Measurements from ENCODE around the gene ZBTB44. TPM values are rescaled to one million over a fixed set of nuclear protein-coding genes. Genes with fewer than 3 reads are reported as not detected.

The ZBTB44 gene
- total RNA-seq, 1 experiment from 2014 or later = 17.5 TPM

DNA sequence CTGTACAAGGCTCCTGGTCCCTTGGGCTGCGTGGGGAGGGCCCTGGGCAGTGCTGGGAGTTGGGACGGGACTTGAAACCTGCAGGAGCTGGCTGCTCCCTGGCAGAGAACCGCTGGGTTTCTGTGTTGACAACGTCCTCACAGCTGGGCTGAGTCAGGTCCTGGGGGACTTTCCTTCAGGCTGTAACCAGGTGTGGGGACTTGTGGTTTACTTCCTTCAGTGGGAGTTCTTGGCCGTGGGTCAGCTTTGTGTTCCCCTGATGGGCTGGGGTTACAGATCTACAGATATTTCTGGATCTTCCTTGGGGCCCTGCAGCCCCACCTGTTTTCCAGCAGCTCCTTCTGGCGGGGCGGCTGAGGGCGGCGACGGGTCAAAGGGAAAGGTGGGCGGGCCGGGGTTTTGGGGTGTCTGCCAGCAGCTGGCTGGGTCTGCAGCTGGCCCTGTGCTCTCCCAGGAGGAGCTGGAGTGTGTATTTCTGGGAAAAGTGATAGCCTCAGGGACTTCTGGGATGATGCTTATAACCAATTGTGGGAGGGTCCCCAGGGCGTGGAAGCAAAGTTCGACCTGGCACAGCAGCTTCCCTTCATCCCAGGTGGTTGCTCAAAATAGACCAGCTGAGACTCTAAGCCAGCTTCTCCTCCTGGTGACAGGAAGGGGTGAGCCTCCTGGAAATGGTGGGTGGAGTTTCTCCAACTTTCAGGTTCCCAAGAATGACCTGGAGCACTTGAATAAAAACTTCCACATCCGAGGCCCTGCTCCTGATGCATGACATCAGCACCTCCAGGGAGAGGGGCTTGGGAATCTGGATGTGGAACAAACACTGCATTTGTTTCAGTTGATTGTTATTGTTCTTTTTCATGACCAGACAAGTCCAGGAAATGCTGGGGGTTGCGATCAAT is 136.0 kb downstream of the ZBTB44 start:
- no peak for DNase-seq (ENCODE audit: low read depth)

GRCh38 chr11:130177782-130178181 is 136.9 kb downstream of the ZBTB44 start:
- no peak for DNase-seq (ENCODE audit: low read depth)

Small RNAs within 50 kb of the gene (small RNA-seq; reads per million reads assigned to genes)
- not detected for gene RN7SL778P

Other genes starting within 250 kb of the ZBTB44 start
- 74.3 and 87.6 TPM in 2 replicates for gene APLP2, start 245.0 kb downstream of the ZBTB44 start, total RNA-seq (2014; rRNA removed; shearing (Covaris generic))
- gene ST14, start 155.1 kb downstream of the ZBTB44 start, total RNA-seq (2014; rRNA removed; shearing (Covaris generic)) = 0.07 and 0.31 TPM in 2 replicates
- gene ADAMTS8, start 113.7 kb upstream of the ZBTB44 start, total RNA-seq (2014; rRNA removed; shearing (Covaris generic)) = not detected in 2 replicates
- 0.03 and 0.08 TPM in 2 replicates for gene ADAMTS15, start 133.7 kb upstream of the ZBTB44 start, total RNA-seq (2014; rRNA removed; shearing (Covaris generic))

Measured in HT1080 (cell line).